ENCODE data around the gene CCBE1. TPM values are rescaled to one million over a fixed set of nuclear protein-coding genes. Genes with fewer than 3 reads are reported as not detected.

The CCBE1 gene
- total and polyA plus RNA-seq, 2 donors (not counting 1 experiment from before 2014, with no cell fraction given), result 122 TPM

GRCh38 chr18:59675346-59675745 lies 21.9 kb downstream of the CCBE1 start:
- DNase-seq (ENCODE audit: low read depth in 2 of 2), result no peak
- Histone ChIP-seq H3K4me2 (ENCODE audit: extremely low read depth, insufficient read depth, low read length) (peak overlapping the region; percentile 33), H3K36me3 (ENCODE audit: control insufficient read depth, insufficient read depth, low read length) (no peaks in the 10 kb centered on the region), H3K4me1 (ENCODE audit: control insufficient read depth, extremely low read depth, insufficient read depth, low read length) (peaks cover 11% of the 10 kb centered on the region), H3K27ac (ENCODE audit: insufficient read depth, low read length) (no peak overlapping the region), H4K20me1 (ENCODE audit: control insufficient read depth, extremely low read depth, insufficient read depth, low read length) (peaks cover 1% of the 10 kb centered on the region), H3K9me3 (ENCODE audit: control insufficient read depth, insufficient read depth, low read depth, low read length) (no peaks in the 10 kb centered on the region), H3K79me2 (ENCODE audit: control insufficient read depth, insufficient read depth, low read length) (peaks cover 87% of the 10 kb centered on the region), H2AFZ (ENCODE audit: low read length) (no peak overlapping the region), H3K9ac (ENCODE audit: insufficient read depth, low read length) (no peak overlapping the region), H3K4me3 (replicated peaks in 1 of 4; ENCODE audit: control extremely low read depth in 1 of 4, insufficient read depth in 1 of 4, low read depth in 3 of 4, low read length in 4 of 4) (no peak overlapping the region), H3K27me3 (ENCODE audit: control insufficient read depth, insufficient read depth, low read length) (no peaks in the 10 kb centered on the region)
- TF ChIP-seq EZH2 (IDR thresholded peaks at IDR 0.05; ENCODE audit: low read length, missing control alignments) (no peak), CTCF (conservative IDR thresholded peaks at IDR 0.05 in 1 of 2, IDR thresholded peaks at IDR 0.05 in 1 of 2; ENCODE audit: low read depth in 1 of 2, low read length in 2 of 2) (no peak)

- Histone ChIP-seq H3K4me1 (ENCODE audit: control insufficient read depth, extremely low read depth, insufficient read depth, low read length) (peaks cover 13% of the 10 kb centered on the region), H3K27me3 (ENCODE audit: control insufficient read depth, insufficient read depth, low read length) (no peaks in the 10 kb centered on the region), H3K79me2 (ENCODE audit: control insufficient read depth, insufficient read depth, low read length) (peaks cover 86% of the 10 kb centered on the region), H3K36me3 (ENCODE audit: control insufficient read depth, insufficient read depth, low read length) (no peaks in the 10 kb centered on the region), H2AFZ (ENCODE audit: low read length) (no peak overlapping the region), H3K9me3 (ENCODE audit: control insufficient read depth, insufficient read depth, low read depth, low read length) (no peaks in the 10 kb centered on the region), H3K4me2 (ENCODE audit: extremely low read depth, insufficient read depth, low read length) (peak overlapping the region; percentile 33), H3K9ac (ENCODE audit: insufficient read depth, low read length) (no peak overlapping the region), H3K27ac (ENCODE audit: insufficient read depth, low read length) (no peak overlapping the region), H3K4me3 (replicated peaks in 1 of 4; ENCODE audit: control extremely low read depth in 1 of 4, insufficient read depth in 1 of 4, low read depth in 3 of 4, low read length in 4 of 4) (no peak overlapping the region), H4K20me1 (ENCODE audit: control insufficient read depth, extremely low read depth, insufficient read depth, low read length) (peaks cover 1% of the 10 kb centered on the region)
- TF ChIP-seq EZH2 (IDR thresholded peaks at IDR 0.05; ENCODE audit: low read length, missing control alignments), result no peak
- no peak for TF ChIP-seq CTCF (conservative IDR thresholded peaks at IDR 0.05 in 1 of 2, IDR thresholded peaks at IDR 0.05 in 1 of 2; ENCODE audit: low read depth in 1 of 2, low read length in 2 of 2)
- no peak for DNase-seq (ENCODE audit: low read depth in 2 of 2)
Observed at GRCh38 chr18:59674903-59675270, 22.3 kb downstream of the CCBE1 start.

GRCh38 chr18:59674186-59674902 lies 22.9 kb downstream of the CCBE1 start:
- peaks cover 18% of the 10 kb centered on the region for H3K4me1 ChIP-seq (ENCODE audit: control insufficient read depth, extremely low read depth, insufficient read depth, low read length)
- no peak for DNase-seq (ENCODE audit: low read depth in 2 of 2)
- H3K9ac ChIP-seq (ENCODE audit: insufficient read depth, low read length), result no peak overlapping the region
- no peaks in the 10 kb centered on the region for H3K36me3 ChIP-seq (ENCODE audit: control insufficient read depth, insufficient read depth, low read length)
- H3K9me3 ChIP-seq (ENCODE audit: control insufficient read depth, insufficient read depth, low read depth, low read length), result no peaks in the 10 kb centered on the region
- H3K79me2 ChIP-seq (ENCODE audit: control insufficient read depth, insufficient read depth, low read length), result peaks cover 86% of the 10 kb centered on the region
- no peak overlapping the region for H3K27ac ChIP-seq (ENCODE audit: insufficient read depth, low read length)
- peaks cover 1% of the 10 kb centered on the region for H4K20me1 ChIP-seq (ENCODE audit: control insufficient read depth, extremely low read depth, insufficient read depth, low read length)
- H3K27me3 ChIP-seq (ENCODE audit: control insufficient read depth, insufficient read depth, low read length), result no peaks in the 10 kb centered on the region
- H2AFZ ChIP-seq (ENCODE audit: low read length), result no peak overlapping the region
- TF ChIP-seq CTCF (conservative IDR thresholded peaks at IDR 0.05 in 1 of 2, IDR thresholded peaks at IDR 0.05 in 1 of 2; ENCODE audit: low read depth in 1 of 2, low read length in 2 of 2), result no peak
- TF ChIP-seq EZH2 (IDR thresholded peaks at IDR 0.05; ENCODE audit: low read length, missing control alignments), result no peak
- H3K4me2 ChIP-seq (ENCODE audit: extremely low read depth, insufficient read depth, low read length), result no peak overlapping the region
- H3K4me3 ChIP-seq (replicated peaks in 1 of 4; ENCODE audit: control extremely low read depth in 1 of 4, insufficient read depth in 1 of 4, low read depth in 3 of 4, low read length in 4 of 4), result no peak overlapping the region
